ENCODE results near the gene LACRT.

- TF ChIP-seq CTCF (IDR thresholded peaks at IDR 0.05): no peak
- no peak for TF ChIP-seq POLR2A (IDR thresholded peaks at IDR 0.05)
Measured at GRCh38 chr12:54585243-54585642, 49.5 kb downstream of the LACRT start.
